Suprapubic skin (tissue), 3 donors: Measurements from ENCODE around the gene TOR1AIP1.

Experiments used
- EP300 ChIP-seq: sonication (generic); formaldehyde crosslinking; IDR thresholded peaks from one replicate; pipeline ENCODE4 v1.6.1; 2017; ENCODE audit warnings: antibody characterized with exemption
- TF ChIP-seq, protein P1 (sequence below), 2 donors: fragments of 200-600 bp in 1 of 2; fragments of 450-650 bp in 1 of 2; sonication (generic) in 1 of 2; IDR thresholded peaks; one replicate each; pipeline ENCODE4 v1.5.1; 2016 to 2019; ENCODE audit warnings: antibody characterized with exemption in 2 of 2, mild to moderate bottlenecking in 1 of 2, moderate library complexity in 1 of 2

DNA sequence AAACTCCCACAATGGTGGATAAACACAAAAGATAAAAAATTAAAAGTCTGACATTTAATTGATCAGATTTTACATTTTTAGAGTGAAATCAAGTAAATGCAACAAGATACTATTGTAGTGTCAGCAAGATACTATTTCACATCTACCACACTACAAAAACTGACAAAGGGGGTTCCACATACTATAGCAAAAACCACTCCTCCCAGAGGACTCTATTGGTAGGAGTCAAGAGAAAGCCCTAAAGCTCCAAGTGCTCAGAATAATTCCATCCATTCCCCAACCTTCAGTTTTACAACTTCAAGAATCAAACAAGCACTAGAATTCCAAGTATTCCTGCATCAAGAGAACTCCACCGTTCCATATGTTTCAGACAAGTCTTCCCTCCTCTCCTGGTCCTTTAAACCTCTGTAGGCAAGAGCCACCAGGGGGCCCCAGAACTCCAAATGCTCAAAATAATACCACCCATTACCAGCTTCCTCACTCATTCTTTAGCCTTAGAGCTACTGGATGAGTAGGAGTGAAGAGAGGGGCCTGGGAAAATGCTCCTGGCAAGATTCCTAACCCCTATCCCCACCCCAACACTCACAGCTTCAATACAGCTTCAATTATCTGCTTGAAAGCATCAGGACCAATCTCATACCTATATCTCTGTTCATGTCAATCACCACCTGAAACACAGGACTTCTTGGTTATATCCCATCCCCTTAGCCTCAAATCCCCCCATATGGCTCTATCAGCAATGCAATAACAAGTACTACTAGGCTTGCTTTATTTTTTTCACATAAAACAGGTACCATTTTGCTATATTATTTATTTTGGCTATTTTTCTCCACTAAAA, 14.4 kb upstream of the TOR1AIP1 start:
- TF ChIP-seq EP300, result no peak
- TF ChIP-seq, protein P1, sequence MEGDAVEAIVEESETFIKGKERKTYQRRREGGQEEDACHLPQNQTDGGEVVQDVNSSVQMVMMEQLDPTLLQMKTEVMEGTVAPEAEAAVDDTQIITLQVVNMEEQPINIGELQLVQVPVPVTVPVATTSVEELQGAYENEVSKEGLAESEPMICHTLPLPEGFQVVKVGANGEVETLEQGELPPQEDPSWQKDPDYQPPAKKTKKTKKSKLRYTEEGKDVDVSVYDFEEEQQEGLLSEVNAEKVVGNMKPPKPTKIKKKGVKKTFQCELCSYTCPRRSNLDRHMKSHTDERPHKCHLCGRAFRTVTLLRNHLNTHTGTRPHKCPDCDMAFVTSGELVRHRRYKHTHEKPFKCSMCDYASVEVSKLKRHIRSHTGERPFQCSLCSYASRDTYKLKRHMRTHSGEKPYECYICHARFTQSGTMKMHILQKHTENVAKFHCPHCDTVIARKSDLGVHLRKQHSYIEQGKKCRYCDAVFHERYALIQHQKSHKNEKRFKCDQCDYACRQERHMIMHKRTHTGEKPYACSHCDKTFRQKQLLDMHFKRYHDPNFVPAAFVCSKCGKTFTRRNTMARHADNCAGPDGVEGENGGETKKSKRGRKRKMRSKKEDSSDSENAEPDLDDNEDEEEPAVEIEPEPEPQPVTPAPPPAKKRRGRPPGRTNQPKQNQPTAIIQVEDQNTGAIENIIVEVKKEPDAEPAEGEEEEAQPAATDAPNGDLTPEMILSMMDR (IDR thresholded peaks at IDR 0.05), result peak; percentile 44 to 57
